ENCODE measurements around the gene CDH4. TPM values are rescaled to one million over a fixed set of nuclear protein-coding genes. Genes with fewer than 3 reads are reported as not detected.

The CDH4 gene
- total and polyA plus RNA-seq, 2 donors (not counting 3 experiments of a cell fraction or from before 2014, with no cell fraction given), result 0.17 to 0.51 TPM

GRCh38 chr20:61865353-61865752 lies 613.3 kb downstream of the CDH4 start:
- CTCF ChIA-PET, result no interaction called here
- Histone ChIP-seq H3K27ac (ENCODE audit: insufficient read depth, low read depth, low read length) (no peak overlapping the region), H3K4me3 (replicated peaks in 1 of 3; ENCODE audit: insufficient read depth in 1 of 3, low read depth in 1 of 3, low read length in 3 of 3) (no peak overlapping the region), H3K9me1 (replicated peaks; ENCODE audit: control insufficient read depth, extremely low read depth, insufficient read depth, low read length) (no peaks in the 10 kb centered on the region), H3K79me2 (ENCODE audit: control insufficient read depth, insufficient read depth, low read length) (no peaks in the 10 kb centered on the region), H2AFZ (ENCODE audit: low read depth, low read length) (no peak overlapping the region), H3K9ac (replicated peaks; ENCODE audit: extremely low read depth, insufficient read depth, low read length) (no peak overlapping the region), H4K20me1 (replicated peaks; ENCODE audit: control insufficient read depth, extremely low read depth, insufficient read depth, low read length) (no peaks in the 10 kb centered on the region), H3K9me3 (replicated peaks; ENCODE audit: control insufficient read depth, insufficient read depth, low read length) (peaks cover 2% of the 10 kb centered on the region), H3K36me3 (ENCODE audit: control insufficient read depth in 2 of 2, extremely low read depth in 1 of 2, insufficient read depth in 2 of 2, low read length in 2 of 2) (no peaks in the 10 kb centered on the region), H3K27me3 (ENCODE audit: control insufficient read depth in 2 of 2, insufficient read depth in 2 of 2, low read length in 2 of 2) (no peaks in the 10 kb centered on the region), H3K4me1 (ENCODE audit: control insufficient read depth, extremely low read depth, insufficient read depth, low read length) (no peaks in the 10 kb centered on the region), H3K4me2 (ENCODE audit: insufficient read depth, low read length) (no peak overlapping the region)
- TF ChIP-seq POLR2AphosphoS5 (IDR thresholded peaks at IDR 0.05; ENCODE audit: insufficient read depth, low read depth, low read length) (no peak), MYC (IDR thresholded peaks at IDR 0.05; ENCODE audit: low read depth, low read length) (no peak), GATA2 (IDR thresholded peaks at IDR 0.05; ENCODE audit: insufficient read depth, insufficient read length, low read depth, low read length) (no peak), POLR2A (IDR thresholded peaks at IDR 0.05; ENCODE audit: low read depth, low read length) (no peak), EZH2 (IDR thresholded peaks at IDR 0.05; ENCODE audit: borderline replicate concordance, low read depth, low read length, severe bottlenecking) (no peak), FOS (IDR thresholded peaks at IDR 0.05; ENCODE audit: borderline replicate concordance, insufficient read depth, low read length) (no peak), MAX (IDR thresholded peaks at IDR 0.05; ENCODE audit: insufficient read depth, insufficient read length) (no peak), JUN (IDR thresholded peaks at IDR 0.05; ENCODE audit: borderline replicate concordance, insufficient read depth, insufficient read length, low read depth) (no peak)
- TF ChIP-seq, protein P1, sequence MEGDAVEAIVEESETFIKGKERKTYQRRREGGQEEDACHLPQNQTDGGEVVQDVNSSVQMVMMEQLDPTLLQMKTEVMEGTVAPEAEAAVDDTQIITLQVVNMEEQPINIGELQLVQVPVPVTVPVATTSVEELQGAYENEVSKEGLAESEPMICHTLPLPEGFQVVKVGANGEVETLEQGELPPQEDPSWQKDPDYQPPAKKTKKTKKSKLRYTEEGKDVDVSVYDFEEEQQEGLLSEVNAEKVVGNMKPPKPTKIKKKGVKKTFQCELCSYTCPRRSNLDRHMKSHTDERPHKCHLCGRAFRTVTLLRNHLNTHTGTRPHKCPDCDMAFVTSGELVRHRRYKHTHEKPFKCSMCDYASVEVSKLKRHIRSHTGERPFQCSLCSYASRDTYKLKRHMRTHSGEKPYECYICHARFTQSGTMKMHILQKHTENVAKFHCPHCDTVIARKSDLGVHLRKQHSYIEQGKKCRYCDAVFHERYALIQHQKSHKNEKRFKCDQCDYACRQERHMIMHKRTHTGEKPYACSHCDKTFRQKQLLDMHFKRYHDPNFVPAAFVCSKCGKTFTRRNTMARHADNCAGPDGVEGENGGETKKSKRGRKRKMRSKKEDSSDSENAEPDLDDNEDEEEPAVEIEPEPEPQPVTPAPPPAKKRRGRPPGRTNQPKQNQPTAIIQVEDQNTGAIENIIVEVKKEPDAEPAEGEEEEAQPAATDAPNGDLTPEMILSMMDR (IDR thresholded peaks at IDR 0.05; ENCODE audit: extremely low read depth in 1 of 2, insufficient read depth in 1 of 2, low read depth in 1 of 2, low read length in 2 of 2), result no peak
- dilution Hi-C loops (cut with MboI; ENCODE audit: extremely low pct_ligation_motif_present, low sequenced_read_pairs), result no loop called here
- intact Hi-C loops (cut with micrococcal nuclease), result no loop called here
- POLR2A ChIA-PET, result no interaction called here
- DNase-seq (ENCODE audit: low read depth, low spot score) (no peak), FAIRE-seq (no peak)
- BruUV-seq (replicated peaks), result no TSS peak

Measured in endothelial cell of umbilical vein (primary cell).